ENCODE data around the gene HSDL1. TPM values are rescaled to one million over a fixed set of nuclear protein-coding genes. Genes with fewer than 3 reads are reported as not detected.

The HSDL1 gene
- total RNA-seq, 4 donors from 2014 or later, result 10.5 to 46.4 (median 22.3) TPM

DNA sequence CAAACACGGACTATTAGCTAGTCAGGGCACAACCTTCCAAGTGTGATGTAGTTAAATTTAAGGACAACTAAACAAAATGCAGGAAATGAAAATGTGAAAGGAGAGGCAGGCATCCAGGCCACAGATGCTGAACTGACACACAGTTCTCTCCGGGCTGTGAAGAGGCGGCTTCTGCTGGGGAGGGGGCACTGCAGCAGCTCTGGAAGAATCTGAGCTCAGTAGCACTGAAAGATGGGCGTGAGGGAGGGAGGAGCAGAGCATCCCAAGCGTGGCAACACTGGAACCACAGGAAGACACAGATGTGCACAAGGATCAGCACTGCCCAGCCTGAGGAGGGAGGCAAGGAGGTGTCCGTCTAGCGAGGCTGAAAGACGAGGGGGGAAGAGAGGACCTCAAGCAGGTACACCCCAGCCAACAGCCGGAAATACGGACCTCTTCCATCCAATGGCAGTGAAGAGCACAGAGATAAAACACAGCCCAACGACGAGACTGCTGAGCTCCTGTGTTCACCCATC lies 39.6 kb downstream of the HSDL1 start:
- intact Hi-C loops (cut with DNase I; ENCODE audit: low total_unique reads), result no loop called here
- H3K4me1 ChIP-seq, result peaks cover 0 to 8% of the 10 kb centered on the region in 2 donors
- H3K36me3 ChIP-seq, result no peaks in the 10 kb centered on the region
- H3K27ac ChIP-seq, result no peak overlapping the region
- H3K27me3 ChIP-seq, result no peaks in the 10 kb centered on the region
- no peaks in the 10 kb centered on the region for H3K9me3 ChIP-seq
- DNase-seq, result no peak
- no peak overlapping the region for H3K4me3 ChIP-seq
- no peak for TF ChIP-seq POLR2A (IDR thresholded peaks at IDR 0.05)
- TF ChIP-seq, protein P1, sequence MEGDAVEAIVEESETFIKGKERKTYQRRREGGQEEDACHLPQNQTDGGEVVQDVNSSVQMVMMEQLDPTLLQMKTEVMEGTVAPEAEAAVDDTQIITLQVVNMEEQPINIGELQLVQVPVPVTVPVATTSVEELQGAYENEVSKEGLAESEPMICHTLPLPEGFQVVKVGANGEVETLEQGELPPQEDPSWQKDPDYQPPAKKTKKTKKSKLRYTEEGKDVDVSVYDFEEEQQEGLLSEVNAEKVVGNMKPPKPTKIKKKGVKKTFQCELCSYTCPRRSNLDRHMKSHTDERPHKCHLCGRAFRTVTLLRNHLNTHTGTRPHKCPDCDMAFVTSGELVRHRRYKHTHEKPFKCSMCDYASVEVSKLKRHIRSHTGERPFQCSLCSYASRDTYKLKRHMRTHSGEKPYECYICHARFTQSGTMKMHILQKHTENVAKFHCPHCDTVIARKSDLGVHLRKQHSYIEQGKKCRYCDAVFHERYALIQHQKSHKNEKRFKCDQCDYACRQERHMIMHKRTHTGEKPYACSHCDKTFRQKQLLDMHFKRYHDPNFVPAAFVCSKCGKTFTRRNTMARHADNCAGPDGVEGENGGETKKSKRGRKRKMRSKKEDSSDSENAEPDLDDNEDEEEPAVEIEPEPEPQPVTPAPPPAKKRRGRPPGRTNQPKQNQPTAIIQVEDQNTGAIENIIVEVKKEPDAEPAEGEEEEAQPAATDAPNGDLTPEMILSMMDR (IDR thresholded peaks at IDR 0.05), result no peak

DNA sequence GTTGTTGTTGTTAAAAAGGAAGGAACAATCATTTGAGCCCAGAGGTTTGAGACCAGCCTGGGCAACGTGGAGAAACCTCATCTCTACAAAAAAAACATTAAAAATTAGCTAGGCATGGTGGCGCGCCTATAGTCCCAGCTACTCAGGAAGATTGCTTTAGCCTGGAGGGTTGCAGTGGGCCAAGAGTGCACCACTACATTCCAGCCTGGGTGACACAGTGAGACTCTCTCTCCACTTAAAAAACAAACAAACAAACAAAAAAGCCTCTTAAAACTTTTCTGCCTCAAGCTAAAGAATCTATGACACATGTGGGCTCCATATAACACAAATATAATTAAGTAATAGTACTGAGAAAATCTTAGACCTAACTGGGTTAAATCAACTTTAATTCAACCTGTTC lies 40.7 kb downstream of the HSDL1 start:
- TF ChIP-seq, protein P1 (IDR thresholded peaks at IDR 0.05), result no peak
- TF ChIP-seq POLR2A (IDR thresholded peaks at IDR 0.05), result no peak
- no peak for DNase-seq
- Histone ChIP-seq H3K4me3 (no peak overlapping the region), H3K9me3 (no peaks in the 10 kb centered on the region), H3K27ac (no peak overlapping the region), H3K36me3 (no peaks in the 10 kb centered on the region), H3K27me3 (no peaks in the 10 kb centered on the region), H3K4me1 (peaks cover 0 to 8% of the 10 kb centered on the region in 2 donors)
- intact Hi-C loops (cut with DNase I; ENCODE audit: low total_unique reads), result no loop called here

- peaks cover 0 to 8% of the 10 kb centered on the region in 2 donors for H3K4me1 ChIP-seq
- no peaks in the 10 kb centered on the region for H3K36me3 ChIP-seq
- no peaks in the 10 kb centered on the region for H3K27me3 ChIP-seq
- H3K9me3 ChIP-seq, result no peaks in the 10 kb centered on the region
- peak overlapping the region in 1 of 2 donors; percentile 10 for H3K27ac ChIP-seq
- no peak for DNase-seq
- no peak overlapping the region for H3K4me3 ChIP-seq
- intact Hi-C loops (cut with DNase I; ENCODE audit: low total_unique reads), result no loop called here
- no peak for TF ChIP-seq POLR2A (IDR thresholded peaks at IDR 0.05)
- TF ChIP-seq, protein P1 (IDR thresholded peaks at IDR 0.05), result no peak
Observed at GRCh38 chr16:84103678-84104077, 41.3 kb downstream of the HSDL1 start.

GRCh38 chr16:84098939-84099338 lies 46.0 kb downstream of the HSDL1 start:
- Histone ChIP-seq H3K4me3 (no peak overlapping the region), H3K27me3 (no peaks in the 10 kb centered on the region), H3K4me1 (peaks cover 0 to 7% of the 10 kb centered on the region in 2 donors), H3K27ac (no peak overlapping the region), H3K9me3 (no peaks in the 10 kb centered on the region), H3K36me3 (no peaks in the 10 kb centered on the region)
- no peak for DNase-seq
- no peak for TF ChIP-seq POLR2A (IDR thresholded peaks at IDR 0.05)
- TF ChIP-seq, protein P1 (IDR thresholded peaks at IDR 0.05), result no peak
- intact Hi-C loops (cut with DNase I; ENCODE audit: low total_unique reads), result no loop called here

DNA sequence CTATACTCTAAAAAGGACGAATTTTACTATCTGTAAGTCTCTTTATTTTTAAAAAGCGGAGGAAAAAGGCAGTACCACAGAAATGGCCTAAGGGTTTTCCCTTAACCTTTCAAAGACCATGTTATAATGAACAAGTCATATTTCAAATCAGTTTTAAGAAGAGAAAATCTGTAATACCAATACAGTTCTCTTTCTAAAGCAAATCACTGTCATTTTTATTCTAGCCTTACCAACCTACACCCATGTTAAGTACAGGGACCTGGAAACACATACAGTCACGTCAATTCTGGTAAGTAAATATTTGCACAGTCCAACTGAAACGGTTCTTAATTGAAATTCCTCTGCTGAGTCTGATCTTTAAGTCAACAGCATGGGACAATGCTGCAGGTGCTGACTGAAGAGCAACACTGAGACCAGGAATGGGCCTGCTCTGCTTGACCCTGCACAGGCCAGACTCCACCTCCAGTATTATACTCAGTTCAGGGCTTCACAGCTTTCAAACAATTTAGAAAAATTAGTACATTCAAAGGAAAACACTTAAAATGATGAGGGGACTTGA lies 48.5 kb downstream of the HSDL1 start:
- DNase-seq, result no peak
- Histone ChIP-seq H3K27me3 (no peaks in the 10 kb centered on the region), H3K27ac (no peak overlapping the region), H3K4me3 (no peak overlapping the region), H3K36me3 (no peaks in the 10 kb centered on the region), H3K4me1 (no peaks in the 10 kb centered on the region), H3K9me3 (no peaks in the 10 kb centered on the region)
- TF ChIP-seq, protein P1 (IDR thresholded peaks at IDR 0.05), result no peak
- intact Hi-C loops (cut with DNase I; ENCODE audit: low total_unique reads), result no loop called here
